Ovary (tissue), 3 donors: Measurements from ENCODE around the gene ADGRB3.

Experiments used
- CTCF ChIP-seq, 3 donors: fragments of 450-650 bp in 2 of 3; fragments of 200-600 bp in 1 of 3; IDR thresholded peaks; one replicate each; pipeline versions ENCODE4 v1.5.1 to v1.8.0; 2016 to 2022; ENCODE audit warnings: antibody characterized with exemption in 3 of 3, mild to moderate bottlenecking in 1 of 3
- POLR2A ChIP-seq: fragments of 450-650 bp; IDR thresholded peaks from one replicate; pipeline ENCODE4 v1.6.1; 2017; ENCODE audit warnings: antibody characterized with exemption, mild to moderate bottlenecking, moderate library complexity
- donor health status: DM: no; HTN: no; CAD: no.

- TF ChIP-seq CTCF (IDR thresholded peaks at IDR 0.05), result no peak
- TF ChIP-seq POLR2A, result no peak
Observed at GRCh38 chr6:68650142-68650541, 15.1 kb downstream of the ADGRB3 start.
